ENCODE data around the gene IL22RA1.

Gene IL22RA1

GRCh38 chr1:24142546-24143534 is at the start of gene IL22RA1:
TSS of gene IL22RA1 (minus strand) at chr1:24143140. CDS start at chr1:24143082, 58 bp downstream.
- in situ Hi-C loops (cut with HindIII; ENCODE audit: low sequenced_read_pairs) = no loop called here
- no peak within 1 kb of the TSS for H3K4me3 ChIP-seq (ENCODE audit: low read depth, low read length)
- TF ChIP-seq CTCF (IDR thresholded peaks at IDR 0.05; ENCODE audit: low read depth, low read length, missing control alignments) = no peak
- no peak for DNase-seq (ENCODE audit: low read depth)

- in situ Hi-C loops (cut with HindIII; ENCODE audit: low sequenced_read_pairs) = no loop called here
- no peak overlapping the region for H3K4me3 ChIP-seq (ENCODE audit: low read depth, low read length)
- no peak for DNase-seq (ENCODE audit: low read depth)
Measured at GRCh38 chr1:24191860-24192259, 48.9 kb upstream of the IL22RA1 start.

GRCh38 chr1:24190983-24191461 is 48.1 kb upstream of the IL22RA1 start:
- TF ChIP-seq CTCF (IDR thresholded peaks at IDR 0.05; ENCODE audit: low read depth, low read length, missing control alignments) = no peak
- in situ Hi-C loops (cut with HindIII; ENCODE audit: low sequenced_read_pairs) = no loop called here
- H3K4me3 ChIP-seq (ENCODE audit: low read depth, low read length) = no peak overlapping the region
- DNase-seq (ENCODE audit: low read depth) = no peak

More at GRCh38 chr1:24191860-24192259, 48.9 kb upstream of the IL22RA1 start:
- no peak for TF ChIP-seq CTCF (IDR thresholded peaks at IDR 0.05; ENCODE audit: low read depth, low read length, missing control alignments)

GRCh38 chr1:24189528-24189927 is 46.6 kb upstream of the IL22RA1 start:
- no peak for TF ChIP-seq CTCF (IDR thresholded peaks at IDR 0.05; ENCODE audit: low read depth, low read length, missing control alignments)
- in situ Hi-C loops (cut with HindIII; ENCODE audit: low sequenced_read_pairs) = no loop called here
- no peak overlapping the region for H3K4me3 ChIP-seq (ENCODE audit: low read depth, low read length)
- no peak for DNase-seq (ENCODE audit: low read depth)

GRCh38 chr1:24186993-24187790 is 44.3 kb upstream of the IL22RA1 start, which contains the start of gene IFNLR1:
TSS of gene IFNLR1 (minus strand) at chr1:24187289. CDS start at chr1:24187248, 41 bp downstream.
- in situ Hi-C loops (cut with HindIII; ENCODE audit: low sequenced_read_pairs) = no loop called here
- TF ChIP-seq CTCF (IDR thresholded peaks at IDR 0.05; ENCODE audit: low read depth, low read length, missing control alignments) = no peak

GRCh38 chr1:24186711-24186992 is 43.7 kb upstream of the IL22RA1 start:
- DNase-seq (ENCODE audit: low read depth) = no peak
- no peak for TF ChIP-seq CTCF (IDR thresholded peaks at IDR 0.05; ENCODE audit: low read depth, low read length, missing control alignments)
- in situ Hi-C loops (cut with HindIII; ENCODE audit: low sequenced_read_pairs) = no loop called here
- peak overlapping the region; percentile 42 for H3K4me3 ChIP-seq (ENCODE audit: low read depth, low read length)

More at GRCh38 chr1:24186993-24187790, 44.3 kb upstream of the IL22RA1 start, which contains the start of gene IFNLR1:
- peak within 1 kb of the TSS; percentile 42 for H3K4me3 ChIP-seq (ENCODE audit: low read depth, low read length)
- DNase-seq (ENCODE audit: low read depth) = no peak

All from astrocyte of the cerebellum (primary cell).